GM18520 (cell line): ENCODE results near the gene CSMD2.

Experiments used
- ATAC-seq: cut with Tn5 transposase; IDR thresholded peaks from one replicate; pipeline ENCODE4 v1.9.1; 2021; ENCODE audit not compliant: unreplicated experiment

Gene CSMD2

DNA sequence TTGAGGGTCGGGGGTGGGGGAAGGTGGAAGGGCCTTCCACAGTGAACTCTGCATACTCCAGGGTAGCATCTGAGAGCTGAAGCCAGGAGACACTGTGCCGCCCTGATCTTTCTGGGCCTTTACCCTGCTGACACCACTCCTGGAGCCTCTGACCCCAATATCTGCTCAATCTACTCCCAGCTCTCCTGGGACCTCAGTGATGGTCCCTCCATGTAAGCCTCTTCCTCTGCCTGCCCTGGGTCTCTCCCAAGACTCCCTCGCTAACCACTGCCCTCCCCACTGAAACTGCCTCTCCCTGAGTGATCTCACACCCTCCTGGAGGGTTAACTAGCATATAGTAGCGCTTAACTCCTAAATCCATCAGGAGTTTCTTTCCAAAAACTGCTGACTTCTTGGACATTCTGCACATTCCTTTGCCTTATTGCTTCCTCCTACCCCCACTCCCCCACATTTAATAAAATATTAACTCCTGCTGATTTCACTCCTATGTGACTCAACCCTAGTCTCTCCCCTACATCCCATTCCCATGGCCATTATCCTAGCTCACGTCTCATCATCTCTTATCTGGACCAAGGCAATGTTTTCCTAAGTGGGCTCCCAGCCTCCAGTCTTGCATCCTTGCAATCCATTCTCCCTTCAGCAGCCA lies 155.6 kb downstream of the CSMD2 start:
- no peak for ATAC-seq

DNA sequence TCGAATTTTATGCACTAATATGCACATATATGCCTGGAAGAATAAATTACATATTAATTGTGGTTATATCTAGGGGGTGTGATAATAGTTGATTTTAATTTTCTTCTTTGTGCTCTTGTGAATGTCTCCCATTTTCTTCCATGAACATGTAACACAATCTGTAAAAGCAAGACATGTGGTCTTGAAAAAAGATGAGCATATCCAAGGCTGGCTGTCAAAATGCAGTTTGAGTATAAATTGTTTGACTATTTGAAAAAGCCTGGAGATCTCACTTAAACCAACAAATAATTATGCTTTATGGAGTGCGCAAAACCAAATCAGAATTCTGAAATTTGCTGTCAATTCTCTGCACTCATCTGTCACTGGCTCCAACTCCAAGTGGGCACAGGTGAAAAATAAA lies 157.3 kb downstream of the CSMD2 start:
- ATAC-seq, result no peak

- no peak for ATAC-seq
Measured at GRCh38 chr1:34005309-34005708, 159.7 kb downstream of the CSMD2 start.

DNA sequence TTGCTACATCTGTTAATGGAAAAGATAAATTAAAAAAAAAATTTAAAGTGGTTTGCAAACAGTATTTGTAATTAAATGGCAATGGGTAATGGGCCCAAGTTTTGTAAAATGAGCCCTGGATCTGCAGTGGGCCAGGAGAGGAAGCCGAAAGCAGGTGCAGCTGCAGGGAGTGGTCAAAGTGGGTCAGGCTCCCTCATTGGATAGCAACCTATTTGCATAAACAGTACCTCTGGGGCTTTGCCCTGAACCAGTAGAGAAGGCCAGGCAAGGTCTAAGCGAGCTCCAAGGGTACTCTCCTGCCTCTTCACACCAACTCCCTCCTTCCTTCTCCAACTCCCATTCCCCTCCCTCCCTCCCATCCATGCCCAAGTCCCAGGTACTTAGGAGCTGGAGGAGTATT lies 162.2 kb downstream of the CSMD2 start:
- no peak for ATAC-seq

GRCh38 chr1:33997127-33998036 lies 167.6 kb downstream of the CSMD2 start:
- no peak for ATAC-seq

DNA sequence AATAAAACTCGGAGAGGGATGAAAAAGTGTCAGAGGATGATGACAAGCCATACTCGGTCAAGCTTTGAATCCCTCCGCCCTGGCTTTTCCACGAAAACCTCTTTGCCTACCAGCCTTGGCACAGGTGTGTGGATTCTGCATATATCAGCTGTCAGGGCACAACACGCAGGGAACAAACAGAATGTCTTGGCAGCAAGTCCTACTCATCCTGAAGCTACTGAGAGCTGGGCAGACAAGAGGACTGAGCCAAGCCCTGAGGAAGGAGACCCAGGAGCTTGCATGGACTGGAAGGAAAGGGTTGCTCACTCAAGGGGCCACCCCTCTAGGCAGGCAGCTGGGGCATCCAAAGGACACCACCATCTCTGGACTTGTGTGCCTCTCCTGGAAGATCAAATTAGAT lies 168.7 kb downstream of the CSMD2 start:
- no peak for ATAC-seq

DNA sequence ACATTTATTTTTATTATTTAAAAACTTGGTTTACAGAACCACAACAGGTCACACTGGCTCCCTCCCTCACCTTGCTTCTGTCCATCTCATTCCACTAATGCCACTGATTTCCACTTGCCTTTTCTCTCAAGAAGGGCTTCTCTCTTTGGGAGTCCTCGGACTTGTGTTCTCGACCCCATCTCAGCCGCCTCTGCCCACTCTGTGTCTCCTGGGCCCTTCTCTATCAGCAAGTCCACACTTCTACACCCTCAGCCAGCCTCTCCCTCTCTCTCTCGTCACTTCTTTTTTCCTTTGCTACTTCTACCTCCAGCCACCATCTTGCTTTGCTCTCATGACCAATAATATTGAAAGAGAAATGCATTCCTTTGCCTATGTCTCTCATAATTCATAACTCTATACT lies 171.7 kb downstream of the CSMD2 start:
- no peak for ATAC-seq

DNA sequence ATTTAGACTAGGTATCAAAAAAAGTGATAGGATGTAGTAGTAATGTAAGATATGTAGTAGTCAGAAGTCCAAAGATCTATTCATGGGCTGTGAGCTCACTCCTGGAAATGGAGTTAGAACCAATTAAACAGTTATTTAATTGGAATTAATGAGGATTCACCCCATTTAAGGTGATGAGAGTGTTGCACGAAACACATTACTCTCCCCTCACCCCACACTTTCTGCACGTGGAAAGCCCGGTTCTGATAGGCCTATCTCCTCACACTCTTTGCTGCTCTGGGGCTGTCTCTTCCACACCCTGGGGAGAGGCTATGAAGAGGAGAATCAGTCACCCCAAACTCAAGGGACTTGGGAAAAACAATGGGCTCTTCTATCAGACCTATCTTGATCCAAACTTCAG lies 174.7 kb downstream of the CSMD2 start:
- ATAC-seq, result no peak

DNA sequence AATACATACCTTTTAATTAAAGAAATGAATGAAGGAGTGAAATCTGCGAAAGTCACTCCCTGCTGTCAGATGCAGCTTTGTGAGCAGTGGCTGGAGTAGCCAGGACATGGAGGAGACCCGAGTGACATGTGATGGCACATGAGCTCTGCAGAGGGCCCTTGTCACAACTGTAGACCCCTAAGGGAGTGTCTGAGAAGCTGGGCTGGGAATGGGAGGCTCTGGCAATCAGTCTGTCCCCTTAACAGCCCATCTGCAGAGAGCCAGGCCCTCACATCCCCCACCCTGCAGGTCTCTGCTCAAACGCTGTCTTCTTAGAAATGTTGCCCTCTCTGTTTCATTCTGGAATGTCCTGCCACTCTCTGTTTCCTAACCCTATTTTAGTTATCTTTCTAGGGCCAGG lies 176.9 kb downstream of the CSMD2 start:
- no peak for ATAC-seq

GRCh38 chr1:33986390-33987095 lies 178.5 kb downstream of the CSMD2 start:
- no peak for ATAC-seq

DNA sequence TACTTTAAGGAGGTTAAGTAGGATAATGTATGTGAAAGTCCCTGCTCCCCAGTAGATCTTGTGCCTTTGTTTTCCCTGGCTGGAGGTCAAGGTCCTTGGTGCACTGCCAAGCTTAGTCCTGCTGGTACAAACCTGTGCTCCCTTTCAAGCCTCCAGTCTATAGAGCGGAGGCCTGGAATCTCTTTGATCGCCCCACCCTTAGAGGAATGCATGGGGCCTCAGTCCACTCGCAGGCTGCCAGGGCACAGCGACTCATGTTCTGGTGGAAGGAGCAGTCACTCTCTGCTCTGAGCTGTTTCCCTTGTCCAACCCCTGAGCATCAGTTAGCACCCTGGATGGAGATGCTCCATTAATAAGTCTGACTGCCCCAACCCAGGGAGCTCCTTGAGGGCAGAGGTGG lies 179.4 kb downstream of the CSMD2 start:
- no peak for ATAC-seq

DNA sequence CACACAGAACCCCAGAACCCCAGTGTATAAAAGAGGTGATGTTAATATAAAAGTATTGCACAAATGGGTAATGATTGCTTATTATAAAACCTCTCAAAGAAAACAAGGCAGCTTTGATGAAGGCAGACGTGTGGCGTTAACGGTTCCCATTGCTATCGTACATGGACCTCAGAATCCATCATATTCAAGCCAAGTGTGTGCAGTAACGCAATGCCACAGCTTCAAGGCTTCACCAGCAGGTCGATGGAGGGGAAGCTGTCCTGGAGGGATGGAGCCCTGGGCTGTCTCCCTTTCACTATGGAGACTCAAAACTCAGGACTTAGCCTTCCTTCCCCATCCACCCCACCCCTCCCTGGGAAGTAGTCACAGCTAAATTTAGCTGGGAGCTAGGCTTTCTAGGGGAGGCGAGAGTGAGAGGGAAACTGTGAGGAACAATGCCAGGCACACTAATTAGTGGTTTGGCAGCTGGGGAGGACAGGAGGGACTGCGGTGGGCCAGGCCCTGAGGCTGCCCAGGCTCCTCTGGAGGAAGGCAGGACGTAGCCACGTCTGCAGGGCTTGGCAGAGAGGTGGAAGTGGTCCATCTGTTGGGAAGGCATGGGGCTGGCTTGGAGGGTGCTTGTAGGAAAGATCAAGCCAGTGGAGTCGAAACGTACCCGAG lies 180.0 kb downstream of the CSMD2 start:
- no peak for ATAC-seq

DNA sequence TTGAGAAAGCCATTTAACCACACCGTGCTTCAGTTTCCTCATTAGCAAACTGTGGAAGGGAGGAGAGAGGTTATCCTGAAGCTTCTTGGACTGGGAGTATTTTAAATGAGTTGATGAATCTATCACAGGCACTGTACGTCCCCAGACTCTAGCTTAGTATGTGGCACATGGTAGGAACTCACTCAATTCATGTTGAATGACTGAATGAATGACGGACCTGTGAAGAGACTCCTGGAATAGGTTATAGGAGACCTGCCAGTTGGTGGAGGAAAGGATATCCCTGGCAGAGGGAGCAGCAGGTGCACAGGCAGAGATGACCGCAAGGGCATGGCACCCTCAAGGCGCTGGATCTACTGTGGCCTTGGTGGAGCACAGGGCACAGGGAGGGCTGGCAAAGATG lies 182.6 kb downstream of the CSMD2 start:
- no peak for ATAC-seq

- ATAC-seq, result no peak
Measured at GRCh38 chr1:33979341-33979740, 185.7 kb downstream of the CSMD2 start.

GRCh38 chr1:33975961-33976360 lies 189.1 kb downstream of the CSMD2 start:
- no peak for ATAC-seq

DNA sequence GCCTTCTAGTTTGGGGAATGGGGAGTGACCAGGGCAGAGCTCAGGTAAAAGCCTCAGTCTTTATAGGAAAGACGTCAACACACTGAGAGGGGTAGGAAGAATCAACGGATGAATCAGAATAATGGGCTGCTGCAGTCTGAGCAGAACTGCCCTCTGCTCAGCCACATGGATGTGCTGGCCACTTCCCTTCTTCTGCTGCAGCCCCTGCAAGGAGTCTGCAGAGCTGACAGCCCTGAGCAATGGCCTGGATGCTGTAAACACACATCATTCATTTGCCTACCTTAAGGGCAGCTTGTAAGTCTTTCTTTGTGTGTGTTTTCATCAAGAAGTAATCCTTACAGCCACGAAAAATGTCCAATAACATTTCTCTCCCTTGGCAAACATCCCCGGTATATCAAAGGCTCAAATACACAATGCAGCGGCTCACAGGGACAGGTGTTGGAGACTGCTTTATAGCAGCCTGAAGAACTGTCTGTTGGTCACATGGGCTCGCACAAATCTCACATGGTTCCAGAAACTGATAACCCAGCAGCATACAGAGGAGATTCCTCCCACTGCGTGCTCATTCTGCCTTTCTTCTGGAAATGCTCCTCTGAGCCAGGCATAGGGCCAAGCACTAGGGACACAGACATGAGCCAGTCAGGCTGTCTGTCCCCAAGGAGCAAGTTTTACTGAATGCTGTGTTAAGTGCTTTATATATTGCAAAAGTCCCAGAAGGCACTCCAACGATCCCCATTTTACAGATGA lies 191.1 kb downstream of the CSMD2 start:
- no peak for ATAC-seq

DNA sequence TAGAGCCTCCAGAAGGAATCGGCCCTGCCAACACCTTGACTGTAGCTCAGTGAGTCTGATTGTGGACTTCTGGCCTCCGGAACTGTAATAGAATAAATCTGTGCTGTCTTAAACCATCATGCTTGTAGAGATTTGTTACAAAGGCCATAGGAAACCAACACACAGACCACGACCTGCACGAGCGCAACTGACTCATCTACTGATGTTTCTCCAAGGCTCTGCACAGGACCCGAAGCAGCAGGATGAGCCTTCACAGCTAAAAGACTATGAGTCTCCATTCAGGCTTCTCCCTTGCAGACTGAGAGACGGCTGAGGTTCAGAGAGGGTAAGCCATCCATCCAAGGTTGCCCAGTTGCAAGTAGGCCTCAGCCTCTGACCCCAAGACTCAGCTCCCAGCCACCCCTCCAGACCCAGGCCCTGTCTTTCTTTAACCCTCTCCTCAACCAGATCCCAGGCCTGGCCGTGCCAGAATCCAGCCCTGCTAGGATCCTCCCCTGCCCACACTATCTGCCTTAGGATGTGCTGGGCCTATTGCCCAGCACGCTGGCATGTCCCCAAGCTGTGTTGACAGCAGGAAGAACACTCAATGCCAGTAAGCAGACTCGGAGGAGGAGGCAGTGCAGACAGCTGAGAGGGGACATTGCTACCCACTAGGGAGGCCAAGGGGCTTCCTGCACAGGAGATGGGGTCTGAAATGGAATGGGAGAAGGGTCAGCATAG lies 192.2 kb downstream of the CSMD2 start:
- no peak for ATAC-seq

GRCh38 chr1:33971913-33972312 lies 193.1 kb downstream of the CSMD2 start:
- ATAC-seq, result no peak

DNA sequence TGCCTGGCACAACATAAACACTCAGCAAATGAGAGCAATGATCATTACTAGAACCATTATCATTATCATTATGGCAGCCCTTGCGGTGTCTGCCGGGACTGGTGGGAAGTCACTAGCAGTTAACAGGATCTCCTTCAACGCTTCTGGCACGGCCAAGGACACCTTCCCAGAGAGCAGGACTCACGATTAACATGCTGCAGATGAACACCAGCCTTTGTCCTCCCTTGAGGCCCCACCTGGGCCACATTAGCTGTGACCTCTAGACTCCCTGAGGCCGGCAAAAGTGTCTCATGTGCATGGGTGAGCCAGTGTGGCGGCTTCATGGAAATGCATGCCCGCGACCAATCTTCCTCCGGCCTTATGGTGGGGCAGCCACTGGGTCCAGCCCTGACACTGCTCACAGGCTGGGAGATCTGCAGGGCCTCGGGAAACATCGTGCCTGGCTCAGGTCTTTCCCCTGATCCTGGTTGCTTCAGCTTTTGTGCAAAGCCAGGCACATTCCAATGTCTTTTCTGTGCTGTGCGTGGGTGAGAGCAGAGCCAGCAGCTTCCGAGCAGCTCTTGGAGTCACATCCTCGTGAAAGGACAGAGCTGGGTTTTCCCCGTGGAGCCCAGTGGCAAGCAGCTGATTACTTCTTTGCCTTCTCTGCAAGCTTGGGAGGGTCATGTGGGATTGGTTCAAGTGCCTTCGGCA lies 193.9 kb downstream of the CSMD2 start:
- no peak for ATAC-seq
